RWPE1 (cell line): ENCODE measurements around the gene SLC19A1.
"Not testable (repeated sequence)": the region's sequence is repeated elsewhere in the genome, so short reads cannot be mapped to it uniquely, and the experiment has no call there.

ENCODE experiments used
- CTCF ChIA-PET: fragments of 350-600 bp; sonication (Branson Sonifier 250); formaldehyde crosslinking; extraction: SDS; loops from one replicate; lab custom pipeline; 2021; lab: Yijun Ruan, JAX
- POLR2A ChIA-PET: fragments of 400-600 bp; formaldehyde crosslinking; extraction: SDS; loops from one replicate; lab custom pipeline; 2020; ENCODE audit warnings: antibody characterized with exemption; ENCODE audit not compliant: low non-redundant PET; lab: Yijun Ruan, JAX
- DNase-seq: peaks from one replicate; pipeline ENCODE4 v3.0.0; 2012; ENCODE audit warnings: low spot score
- H3K27ac ChIP-seq: fragments of 450-650 bp; 2 replicates; pipeline ENCODE4 v1.5.1; 2017
- CTCF ChIP-seq: fragments of 450-650 bp; conservative IDR thresholded peaks from 2 replicates; pipeline ENCODE4 v1.5.1; 2017; ENCODE audit warnings: low read depth, mild to moderate bottlenecking

The SLC19A1 gene

GRCh38 chr21:45568383-45568782 lies 26.1 kb upstream of the SLC19A1 start:
- H3K27ac ChIP-seq, result no peak overlapping the region
- DNase-seq, result no peak
- TF ChIP-seq CTCF, result no peak
- ChIA-PET CTCF (interaction anchor here (0.6 kb wide), 2 partner anchors 8 to 10 kb away, joined by 4 to 5 read pairs; no protein-coding TSS in a partner anchor), POLR2A (no interaction called here)

- H3K27ac ChIP-seq, POLR2A ChIA-PET, DNase-seq: not testable (repeated sequence)
- CTCF ChIA-PET, result interaction anchor here (0.7 kb wide), 1 partner anchor 13 kb away, joined by 4 read pairs; no protein-coding TSS in a partner anchor
These were observed 21.9 kb upstream of the SLC19A1 start for GRCh38 chr21:45564137-45564536.

GRCh38 chr21:45562965-45563364 lies 20.7 kb upstream of the SLC19A1 start:
- CTCF ChIA-PET, result no interaction called here
- no peak overlapping the region for H3K27ac ChIP-seq
- no peak for DNase-seq
- no peak for TF ChIP-seq CTCF
- POLR2A ChIA-PET, result no interaction called here

GRCh38 chr21:45562402-45562801 lies 20.2 kb upstream of the SLC19A1 start:
- ChIA-PET CTCF (no interaction called here), POLR2A (no interaction called here)
- TF ChIP-seq CTCF, result no peak
- DNase-seq, result no peak
- no peak overlapping the region for H3K27ac ChIP-seq

GRCh38 chr21:45561241-45561640 lies 19.0 kb upstream of the SLC19A1 start:
- CTCF ChIA-PET, result interaction anchor here (0.6 to 0.7 kb wide), 3 partner anchors 14 to 318 kb away, joined by 3 to 4 read pairs (median 3); no protein-coding TSS in a partner anchor
- DNase-seq, POLR2A ChIA-PET, H3K27ac ChIP-seq: not testable (repeated sequence)

- H3K27ac ChIP-seq, result no peak overlapping the region
- CTCF ChIA-PET, result interaction anchor here (0.6 kb wide), 2 partner anchors 15 to 319 kb away, joined by 3 read pairs; no protein-coding TSS in a partner anchor
- no peak for DNase-seq
- TF ChIP-seq CTCF, result no peak
- POLR2A ChIA-PET, result no interaction called here
These were observed 18.1 kb upstream of the SLC19A1 start for GRCh38 chr21:45560106-45561021.

- ChIA-PET POLR2A (no interaction called here), CTCF (interaction anchor here (0.6 to 0.7 kb wide), 2 partner anchors 102 to 216 kb away, joined by 3 read pairs; no protein-coding TSS in a partner anchor)
These were observed 17.2 kb upstream of the SLC19A1 start for GRCh38 chr21:45559216-45560105.

More at GRCh38 chr21:45559216-45560105, 17.2 kb upstream of the SLC19A1 start:
- H3K27ac ChIP-seq, result no peak overlapping the region
- DNase-seq, result no peak
- no peak for TF ChIP-seq CTCF
